Endothelial cell of umbilical vein (primary cell): Measurements from ENCODE around the gene FOXP1. TPM values are rescaled to one million over a fixed set of nuclear protein-coding genes. Genes with fewer than 3 reads are reported as not detected.

Experiments
- BruUV-seq: library from RNA; stranded (reverse); fragments of 400-500 nt; replicated peaks from 2 replicates; lab custom pipeline; 2021; lab: Mats Ljungman, UMichigan
- CTCF ChIA-PET: fragments of 300-600, 350-600 bp; sonication (Branson Sonifier 250); formaldehyde crosslinking; loops from one replicate; lab custom pipeline; 2021; ENCODE audit warnings: antibody characterized with exemption, inconsistent platforms; lab: Charles Lee
- POLR2A ChIA-PET: fragments of 300-600, 350-600 bp; sonication (Branson Sonifier 250); formaldehyde crosslinking; loops from one replicate; lab custom pipeline; 2021; ENCODE audit warnings: antibody characterized with exemption, inconsistent platforms; lab: Charles Lee
- DNase-seq: peaks from one replicate; pipeline ENCODE4 v3.0.0-alpha.2; 2011; ENCODE audit warnings: low read depth, low spot score
- FAIRE-seq: peaks from 2 replicates; lab custom pipeline; 2011; peaks lifted over from hg19 to GRCh38; lab: Jason Lieb, UNC
- H2AFZ ChIP-seq: 2 replicates; pipeline ENCODE4 v1.6.0; 2012; ENCODE audit warnings: low read depth, low read length, control low read depth, inconsistent platforms
- H3K27ac ChIP-seq: 2 replicates; pipeline ENCODE4 v1.5.1; 2011; ENCODE audit warnings: low read depth, mild to moderate bottlenecking, control low read depth, low read length, moderate library complexity; ENCODE audit not compliant: insufficient read depth
- H3K27me3 ChIP-seq, 2 experiments: 2 replicates each; pipeline versions ENCODE4 v1.6.0 to v1.6.1; 2011; ENCODE audit warnings: low read length in 2 of 2, mixed read lengths in 1 of 2; ENCODE audit not compliant: control insufficient read depth in 2 of 2, insufficient read depth in 2 of 2
- H3K36me3 ChIP-seq, 2 experiments: 2 replicates in 1 of 2; 3 replicates in 1 of 2; pipeline ENCODE4 v1.5.1; 2011; ENCODE audit warnings: low read length in 2 of 2, mild to moderate bottlenecking in 1 of 2, moderate library complexity in 1 of 2; ENCODE audit not compliant: control insufficient read depth in 2 of 2, insufficient read depth in 2 of 2; ENCODE audit errors: extremely low read depth in 1 of 2
- H3K4me1 ChIP-seq: 3 replicates; pipeline ENCODE4 v1.5.1; 2011; ENCODE audit warnings: mild to moderate bottlenecking, low read length; ENCODE audit not compliant: control insufficient read depth, insufficient read depth; ENCODE audit errors: extremely low read depth
- H3K4me2 ChIP-seq: 2 replicates; pipeline ENCODE4 v1.6.1; 2011; ENCODE audit warnings: low read length, control low read depth, mixed read lengths; ENCODE audit not compliant: insufficient read depth
- H3K4me3 ChIP-seq, 3 experiments: fragments of 200-600 bp in 1 of 3; sonication (generic), shearing (Covaris generic) in 1 of 3; replicated peaks in 1 of 3; 2 replicates each; pipeline ENCODE4 v1.5.1; 2011 to 2016; ENCODE audit warnings: control low read depth in 3 of 3, low read length in 3 of 3, mild to moderate bottlenecking in 2 of 3, inconsistent platforms in 1 of 3, low read depth in 1 of 3, moderate library complexity in 1 of 3; ENCODE audit not compliant: insufficient read depth in 1 of 3
- H3K79me2 ChIP-seq: 2 replicates; pipeline ENCODE4 v1.6.0; 2012; ENCODE audit warnings: low read length, inconsistent platforms; ENCODE audit not compliant: control insufficient read depth, insufficient read depth
- H3K9ac ChIP-seq: replicated peaks from 2 replicates; pipeline ENCODE3; 2011; ENCODE audit warnings: low read length, control low read depth; ENCODE audit not compliant: insufficient read depth; ENCODE audit errors: extremely low read depth
- H3K9me1 ChIP-seq: replicated peaks from 3 replicates; pipeline ENCODE4 v1.6.0; 2011; ENCODE audit warnings: mild to moderate bottlenecking, low read length; ENCODE audit not compliant: control insufficient read depth, insufficient read depth; ENCODE audit errors: extremely low read depth
- H3K9me3 ChIP-seq: replicated peaks from 2 replicates; pipeline ENCODE4 v1.5.1; 2012; ENCODE audit warnings: low read length, inconsistent platforms; ENCODE audit not compliant: control insufficient read depth, insufficient read depth
- H4K20me1 ChIP-seq: replicated peaks from 2 replicates; pipeline ENCODE3; 2011; ENCODE audit warnings: mild to moderate bottlenecking, low read length; ENCODE audit not compliant: control insufficient read depth, insufficient read depth; ENCODE audit errors: extremely low read depth
- CTCF ChIP-seq, 2 donors: IDR thresholded peaks; 1 replicate in 1 of 2; 2 replicates in 1 of 2; pipeline ENCODE4 v1.5.1; 2011; ENCODE audit warnings: low read length in 2 of 2, mild to moderate bottlenecking in 2 of 2, moderate library complexity in 2 of 2, control low read depth in 1 of 2, inconsistent platforms in 1 of 2, low read depth in 1 of 2; ENCODE audit not compliant: insufficient read depth in 1 of 2; ENCODE audit errors: extremely low read depth in 1 of 2
- EZH2 ChIP-seq: IDR thresholded peaks from 2 replicates; pipeline ENCODE4 v1.6.1; 2012; ENCODE audit warnings: borderline replicate concordance, low read depth, mild to moderate bottlenecking, moderate library complexity, low read length, inconsistent platforms; ENCODE audit not compliant: severe bottlenecking
- FOS ChIP-seq: IDR thresholded peaks from 2 replicates; pipeline ENCODE4 v1.6.1; 2011; ENCODE audit warnings: mild to moderate bottlenecking, low read length, moderate library complexity, borderline replicate concordance; ENCODE audit not compliant: insufficient read depth
- GATA2 ChIP-seq: IDR thresholded peaks from 2 replicates; pipeline ENCODE4 v1.7.0; 2011; ENCODE audit warnings: low read depth, mild to moderate bottlenecking, moderate library complexity, mixed read lengths, low read length; ENCODE audit not compliant: insufficient read length, insufficient read depth
- JUN ChIP-seq: IDR thresholded peaks from 2 replicates; pipeline ENCODE4 v1.6.1; 2011; ENCODE audit warnings: borderline replicate concordance, low read depth; ENCODE audit not compliant: insufficient read length, insufficient read depth
- MAX ChIP-seq: IDR thresholded peaks from 2 replicates; pipeline ENCODE4 v1.6.1; 2011; ENCODE audit not compliant: insufficient read depth, insufficient read length
- MYC ChIP-seq: IDR thresholded peaks from one replicate; pipeline ENCODE4 v1.6.1; 2011; ENCODE audit warnings: mild to moderate bottlenecking, low read depth, low read length
- POLR2A ChIP-seq: IDR thresholded peaks from 2 replicates; pipeline ENCODE4 v1.6.1; 2012; ENCODE audit warnings: low read depth, mild to moderate bottlenecking, control low read depth, low read length
- POLR2AphosphoS5 ChIP-seq: IDR thresholded peaks from 2 replicates; pipeline ENCODE4 v1.6.1; 2012; ENCODE audit warnings: low read depth, mild to moderate bottlenecking, control low read depth, low read length, moderate library complexity; ENCODE audit not compliant: insufficient read depth
- dilution Hi-C: fragments of 300-500 bp; cut with MboI; formaldehyde crosslinking; loops from one replicate; pipeline ENCODE4 v1.15.0; 2019; ENCODE audit warnings: low sequenced_read_pairs; ENCODE audit not compliant: extremely low pct_ligation_motif_present
- intact Hi-C: fragments of 100-400 bp; cut with micrococcal nuclease; formaldehyde crosslinking; loops from one replicate; pipeline ENCODE4 v1.10.0; 2022
- polyA plus RNA-seq, 4 experiments: library from polyadenylated mRNA; depleted of rRNA in 3 of 4; stranded (reverse) in 3 of 4; unstranded in 1 of 4; fragments of >200 nt; gene quantifications; 2 replicates each; pipeline versions ENCODE4 v1.2.1 to v1.2.3, GENCODE V29; 2011 to 2012; ENCODE audit warnings: missing spikeins in 1 of 4
- total RNA-seq: library from RNA; stranded (reverse); gene quantifications from 2 replicates; pipeline ENCODE4 v1.2.3, GENCODE V29; 2021

The FOXP1 gene
- total and polyA plus RNA-seq, 2 donors (not counting 3 experiments of a cell fraction or from before 2014, with no cell fraction given): 41.0 to 107 TPM

GRCh38 chr3:70989174-70989573, 594.4 kb downstream of the FOXP1 start:
- Histone ChIP-seq H3K27me3 (no peaks in the 10 kb centered on the region), H3K4me1 (peaks cover 22% of the 10 kb centered on the region), H3K4me3 (no peak overlapping the region), H2AFZ (no peak overlapping the region), H4K20me1 (no peaks in the 10 kb centered on the region), H3K4me2 (peak overlapping the region; percentile 63), H3K36me3 (peaks cover 20 to 24% of the 10 kb centered on the region in 2 experiments), H3K9ac (no peak overlapping the region), H3K9me1 (no peaks in the 10 kb centered on the region), H3K9me3 (no peaks in the 10 kb centered on the region), H3K27ac (peak overlapping the region; percentile 33), H3K79me2 (peaks cover 11% of the 10 kb centered on the region)
- intact Hi-C loops: loop anchor here (5.0 kb wide), 1 partner anchor 212 kb away; no protein-coding TSS in a partner anchor
- FAIRE-seq: peak; percentile 24
- peak; percentile 62 for DNase-seq
- CTCF ChIA-PET: interaction anchor here (1.0 to 2.5 kb wide), 4 partner anchors 33 to 458 kb away, joined by 3 to 11 read pairs (median 4); no protein-coding TSS in a partner anchor
- peak; percentile 18 for TF ChIP-seq JUN
- TF ChIP-seq FOS: peak; percentile 49
- no peak for TF ChIP-seq GATA2
- POLR2A ChIA-PET: interaction anchor here (0.6 kb wide), 1 partner anchor 594 kb away, joined by 3 read pairs; no protein-coding TSS in a partner anchor
- dilution Hi-C loops: no loop called here
- BruUV-seq: no TSS peak

- Histone ChIP-seq H3K4me1 (peaks cover 32% of the 10 kb centered on the region), H2AFZ (no peak overlapping the region), H3K27ac (no peak overlapping the region), H3K79me2 (peaks cover 11% of the 10 kb centered on the region), H3K27me3 (no peaks in the 10 kb centered on the region), H3K4me3 (no peak overlapping the region), H3K4me2 (no peak overlapping the region), H3K36me3 (peaks cover 18 to 20% of the 10 kb centered on the region in 2 experiments), H3K9me1 (no peaks in the 10 kb centered on the region), H4K20me1 (no peaks in the 10 kb centered on the region), H3K9me3 (no peaks in the 10 kb centered on the region), H3K9ac (no peak overlapping the region)
- BruUV-seq: no TSS peak
- POLR2A ChIA-PET: no interaction called here
- TF ChIP-seq MYC (no peak), FOS (no peak), POLR2AphosphoS5 (no peak), POLR2A (no peak), MAX (no peak), GATA2 (no peak), EZH2 (no peak), CTCF (IDR thresholded peaks at IDR 0.05; ENCODE audit: extremely low read depth in 1 of 2, insufficient read depth in 1 of 2, low read depth in 1 of 2, low read length in 2 of 2) (no peak), JUN (no peak)
- no peak for DNase-seq
- no peak for FAIRE-seq
- CTCF ChIA-PET: interaction anchor here (1.2 kb wide), 1 partner anchor 409 kb away, joined by 3 read pairs; no protein-coding TSS in a partner anchor
- dilution Hi-C loops: no loop called here
- intact Hi-C loops: loop anchor here (5.0 kb wide), 1 partner anchor 211 kb away; no protein-coding TSS in a partner anchor
Measured at GRCh38 chr3:70988111-70988510, 595.4 kb downstream of the FOXP1 start.
